HG02884 (cell line): Measurements from ENCODE around the gene CNTNAP4.

Experiments
- ATAC-seq: cut with Tn5 transposase; IDR thresholded peaks from one replicate; pipeline ENCODE4 v1.9.1; 2021; ENCODE audit warnings: mild to moderate bottlenecking, moderate library complexity; ENCODE audit not compliant: unreplicated experiment

Gene CNTNAP4

DNA sequence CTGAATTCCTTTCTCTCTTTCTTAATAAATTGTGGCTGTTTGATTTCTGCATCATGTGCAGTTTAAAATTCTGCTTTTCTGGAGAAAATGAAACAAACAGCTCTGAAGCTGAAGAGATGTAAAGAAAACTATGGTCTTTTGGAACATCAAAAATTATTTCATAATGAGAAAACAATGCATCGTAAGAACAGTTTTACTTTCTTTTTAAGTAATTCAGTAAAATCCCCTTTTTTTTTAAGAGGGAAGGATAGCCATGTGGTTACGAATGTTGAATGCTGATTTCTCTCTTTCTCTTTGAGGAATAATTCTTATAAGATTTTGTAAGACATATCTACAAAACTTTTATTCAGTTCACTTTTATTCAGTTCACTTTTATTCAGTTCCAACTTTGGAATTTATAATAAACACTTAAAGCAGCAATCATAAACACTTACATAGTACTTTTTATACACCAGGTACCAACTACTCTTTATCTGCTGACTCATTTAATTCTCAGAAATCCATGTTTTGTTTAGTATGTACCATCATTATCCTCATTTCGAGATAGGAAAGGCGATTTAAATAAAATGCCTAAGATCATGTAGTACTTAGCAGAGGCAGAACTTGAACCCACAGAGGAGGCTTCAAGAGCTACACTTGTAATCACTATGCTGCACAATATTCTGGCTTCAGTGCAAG is 26.6 kb downstream of the CNTNAP4 start:
- no peak for ATAC-seq

DNA sequence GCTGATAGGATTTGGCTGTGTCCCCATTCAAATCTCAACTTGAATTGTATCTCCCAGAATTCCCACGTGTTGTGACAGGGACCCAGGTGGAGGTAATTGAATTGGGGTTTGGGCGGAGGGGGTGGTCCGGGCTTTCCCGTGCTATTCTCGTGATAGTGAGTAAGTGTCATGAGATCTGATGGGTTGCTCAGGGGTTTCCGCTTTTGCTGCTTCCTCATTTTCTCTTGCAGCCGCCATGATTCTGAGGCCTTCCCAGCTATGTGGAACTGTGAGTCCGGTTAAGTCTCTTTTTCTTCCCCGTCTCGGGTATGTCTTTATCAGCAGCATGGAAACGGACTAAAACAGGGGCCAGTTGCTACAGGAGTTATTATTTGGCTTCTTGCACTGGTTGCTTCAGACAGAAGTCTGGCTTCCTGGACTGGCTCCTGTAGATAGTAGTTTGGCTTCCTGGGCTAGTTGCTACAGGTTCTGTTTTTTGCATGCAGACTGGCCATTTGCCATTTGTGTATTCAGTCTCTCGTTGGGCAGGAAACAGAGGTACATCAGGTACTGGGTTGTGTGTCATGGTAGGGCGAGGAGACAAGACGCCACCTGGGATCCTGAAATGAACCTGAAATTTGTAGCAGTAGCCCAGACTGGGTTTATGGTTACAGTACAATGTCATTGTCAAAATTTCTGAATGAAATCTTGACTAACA is 32.6 kb downstream of the CNTNAP4 start:
- ATAC-seq: no peak

DNA sequence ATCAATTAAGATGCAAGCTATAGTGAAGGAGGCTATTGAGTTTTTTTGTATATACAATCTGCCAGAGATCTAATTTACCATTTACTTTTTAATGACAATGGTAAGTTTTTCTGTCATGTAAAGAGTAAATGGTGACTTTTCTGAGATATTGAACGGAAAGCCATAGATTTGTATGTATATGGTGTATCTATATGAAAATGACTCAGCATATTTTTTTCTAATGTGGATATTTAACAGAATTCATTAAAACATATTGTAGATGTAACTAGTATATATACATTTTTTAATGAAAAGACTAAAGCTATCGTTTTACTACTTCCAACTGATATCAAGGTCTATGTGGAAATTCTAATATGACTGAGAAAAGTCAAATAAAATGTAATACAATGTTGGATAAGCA is 34.1 kb downstream of the CNTNAP4 start:
- no peak for ATAC-seq

DNA sequence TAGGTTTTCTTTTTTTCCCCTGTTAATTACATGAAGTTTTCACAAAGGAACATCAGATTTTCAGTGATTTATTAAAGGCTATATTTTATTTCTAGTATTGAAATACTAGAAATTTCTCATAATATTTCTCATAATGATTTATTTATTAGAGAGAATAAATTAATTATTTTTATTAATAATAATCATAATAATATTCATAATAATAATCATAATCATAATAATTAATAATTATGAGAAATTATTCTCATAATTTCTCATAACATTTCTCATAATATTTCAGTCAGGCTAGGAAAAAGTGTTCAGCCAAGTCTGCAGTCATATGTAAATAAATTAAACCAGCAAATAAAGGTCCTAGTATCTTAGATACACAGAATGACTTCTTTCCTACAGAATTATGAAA is 41.4 kb downstream of the CNTNAP4 start:
- ATAC-seq: no peak

DNA sequence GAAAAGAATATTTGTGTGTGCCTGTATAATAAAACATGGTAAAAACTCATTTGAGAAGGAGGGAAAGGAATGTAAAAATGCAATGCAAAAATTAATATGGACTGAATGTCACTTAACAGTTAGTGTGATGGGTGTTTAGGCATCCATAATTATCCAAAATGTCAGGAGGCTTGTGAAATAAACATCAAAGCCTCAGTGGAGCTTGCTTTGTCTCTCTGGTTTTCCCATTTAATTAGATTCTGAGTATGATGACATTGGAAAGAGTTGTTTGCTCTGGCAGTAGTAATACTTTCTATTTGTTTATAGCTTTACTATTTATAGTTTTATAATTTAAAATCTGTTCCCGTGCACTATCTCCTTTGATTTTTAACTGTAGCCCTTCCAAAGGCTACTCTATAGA is 51.9 kb downstream of the CNTNAP4 start:
- ATAC-seq: no peak

DNA sequence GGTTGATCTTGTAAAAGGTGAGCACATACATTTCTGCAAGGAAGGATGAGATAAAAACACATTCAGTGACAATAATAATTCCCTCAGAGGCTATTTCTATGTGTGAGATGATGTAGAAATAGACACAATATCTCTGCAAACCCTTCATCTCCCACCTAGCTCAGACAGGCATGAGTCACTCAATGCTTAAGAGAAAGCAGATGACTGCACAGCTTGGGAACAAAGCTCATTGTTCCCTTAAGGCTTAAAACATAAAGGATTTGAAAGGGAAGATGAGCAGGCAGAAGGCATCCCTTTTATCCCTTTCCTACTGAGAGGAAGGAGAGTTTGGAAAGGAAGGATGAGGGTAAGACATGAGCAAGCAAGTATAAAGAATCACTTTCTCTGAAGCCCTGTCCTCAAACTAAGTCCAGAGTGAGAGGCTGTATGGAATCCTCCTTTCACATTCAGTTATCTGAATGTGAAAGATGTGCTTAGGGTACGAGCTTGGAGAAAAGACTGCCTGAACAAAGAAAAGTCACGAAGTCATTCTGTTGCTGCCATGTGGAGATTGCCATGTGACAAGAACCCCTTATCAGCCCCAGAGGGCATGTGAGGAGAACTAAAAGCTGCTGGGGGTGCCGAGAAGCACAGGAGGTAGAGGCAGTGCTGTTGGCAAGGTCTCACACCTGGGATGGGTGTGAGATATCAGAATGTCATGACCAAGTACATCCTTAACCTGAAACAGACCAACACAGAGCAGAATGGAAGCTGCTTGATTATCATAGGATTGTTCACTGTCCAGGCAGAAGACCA is 58.2 kb downstream of the CNTNAP4 start:
- no peak for ATAC-seq

DNA sequence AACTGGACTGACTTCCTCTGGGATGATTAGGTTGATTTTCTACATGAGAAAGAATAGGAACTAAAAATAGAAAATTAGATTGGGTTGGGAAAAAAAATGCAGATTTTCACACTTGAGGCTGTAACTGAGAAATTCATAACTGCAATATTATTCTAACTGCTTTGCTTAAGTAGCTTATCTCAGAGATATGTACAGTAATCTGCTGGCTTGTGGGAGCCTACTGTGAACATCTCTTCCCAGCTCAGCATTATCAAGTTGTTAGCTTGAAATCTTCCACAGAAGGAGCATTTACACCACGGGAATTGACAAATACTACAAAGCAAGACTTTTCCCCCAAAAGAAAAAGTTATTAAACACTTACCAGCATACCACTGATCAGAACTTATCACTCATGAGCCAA is 58.9 kb downstream of the CNTNAP4 start:
- ATAC-seq: no peak

DNA sequence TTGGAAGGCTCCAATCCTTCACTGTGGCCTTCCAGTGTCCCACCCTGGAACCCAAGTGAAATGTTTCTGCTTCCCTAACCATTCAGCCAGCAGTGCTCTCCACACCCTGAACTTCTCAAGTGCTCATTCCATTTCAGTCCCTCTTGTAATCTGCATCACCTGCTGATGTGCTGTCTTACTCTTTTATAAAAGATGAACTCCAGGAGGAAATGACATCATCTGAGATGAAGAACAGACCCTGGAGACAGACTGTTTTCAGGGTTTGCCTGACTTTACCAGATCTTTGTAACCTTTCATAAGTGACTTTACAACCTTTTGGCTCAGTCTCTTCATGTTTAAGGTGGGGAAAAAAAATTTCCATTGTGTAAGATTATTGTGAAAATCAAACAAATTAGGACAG is 61.3 kb downstream of the CNTNAP4 start:
- no peak for ATAC-seq

DNA sequence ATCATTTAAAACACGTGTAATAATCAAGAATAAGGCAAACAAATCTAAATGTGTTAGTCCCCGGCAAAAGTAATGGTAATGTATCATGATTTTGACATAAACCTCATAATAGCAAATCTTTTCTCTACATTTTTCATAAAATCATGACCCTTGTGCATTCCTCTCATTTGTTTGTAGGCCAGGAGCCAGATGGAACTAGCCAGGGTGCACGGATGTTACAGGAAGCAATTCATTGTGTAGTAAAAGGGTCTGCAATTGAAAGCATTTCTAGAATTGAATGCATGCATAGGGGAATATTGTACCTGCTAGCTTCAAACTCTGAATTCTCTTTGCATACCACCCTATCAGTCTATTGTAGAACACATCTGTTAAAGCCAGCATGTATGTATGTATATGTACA is 66.6 kb downstream of the CNTNAP4 start:
- ATAC-seq: no peak

DNA sequence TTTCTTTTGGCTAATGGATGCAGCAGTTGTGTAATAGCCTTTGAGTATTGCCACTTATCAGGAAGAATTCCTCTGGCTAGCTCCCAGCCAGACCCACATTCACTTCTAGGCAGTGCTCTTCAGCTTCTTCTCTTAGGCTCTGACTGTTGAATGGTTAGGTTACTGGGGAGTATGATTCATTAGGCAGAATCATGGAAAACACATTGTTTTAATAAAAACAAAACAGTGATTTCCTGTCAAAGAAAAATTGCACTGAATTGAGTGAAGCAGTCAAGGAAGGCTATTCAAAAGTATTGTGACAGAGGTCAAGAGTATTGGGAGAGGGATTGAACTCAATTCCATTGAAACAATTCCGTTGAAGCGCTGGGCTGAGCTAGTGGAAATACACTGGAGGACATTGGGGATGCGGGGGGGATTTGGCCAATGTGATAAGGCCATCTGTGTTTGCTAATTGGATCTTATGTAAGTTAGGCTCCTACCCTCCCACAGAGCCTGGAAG is 68.0 kb downstream of the CNTNAP4 start:
- no peak for ATAC-seq

DNA sequence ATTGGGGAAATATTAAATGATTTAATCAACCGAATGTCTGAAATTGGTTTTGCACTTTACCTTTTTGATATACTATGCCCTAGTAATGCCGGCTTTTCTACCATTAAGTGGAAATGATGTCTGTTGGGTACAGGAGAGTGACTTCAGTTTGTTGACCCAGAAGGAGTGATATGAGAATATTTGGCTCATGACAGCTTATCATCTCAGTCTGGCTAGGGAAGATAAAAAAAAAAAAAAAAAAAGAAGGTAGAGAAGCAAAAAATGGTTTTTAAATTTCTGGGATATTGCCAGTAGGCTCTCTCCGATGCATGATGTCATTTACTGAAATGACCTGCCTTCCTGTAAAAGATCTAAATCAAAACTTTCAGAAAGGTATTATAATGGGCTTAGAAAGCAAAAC is 69.0 kb downstream of the CNTNAP4 start:
- ATAC-seq: no peak

DNA sequence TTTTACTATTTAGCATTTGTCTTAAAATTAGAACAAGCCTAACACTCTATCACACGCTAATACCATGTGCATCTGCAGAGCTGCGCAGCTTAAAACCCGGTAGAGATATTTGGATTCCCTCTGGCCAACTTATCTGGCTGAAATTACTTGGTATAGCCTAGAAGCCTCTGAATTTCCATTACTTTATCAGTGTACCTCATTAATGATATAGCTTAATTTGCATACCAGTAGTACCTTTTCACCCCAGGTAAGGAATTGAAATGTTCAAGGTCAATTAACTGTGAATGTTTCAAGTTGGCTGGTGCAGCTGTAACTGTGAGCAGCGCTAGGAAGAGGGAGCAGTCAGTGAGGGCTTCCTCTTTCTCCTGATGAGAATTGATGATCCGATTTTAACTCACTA is 74.2 kb downstream of the CNTNAP4 start:
- ATAC-seq: no peak

DNA sequence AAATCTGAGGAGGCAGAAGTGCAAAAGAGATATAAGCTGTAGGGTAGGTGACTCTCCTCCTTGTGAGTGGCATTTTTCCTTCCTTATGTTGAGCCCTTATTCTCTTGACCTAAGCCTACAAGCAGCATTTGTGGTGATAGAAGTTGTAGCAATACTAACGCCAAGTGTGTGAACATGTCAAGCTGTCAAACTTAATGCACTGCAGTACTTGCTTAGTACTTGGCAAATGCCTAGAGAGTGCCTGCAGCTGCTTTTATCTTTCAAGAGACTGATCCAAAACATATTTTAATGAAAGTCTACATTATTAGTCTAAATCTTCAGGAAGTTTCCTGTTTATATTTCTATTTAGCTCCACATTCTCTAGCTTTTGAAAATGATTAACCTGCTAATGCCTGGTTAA is 83.2 kb downstream of the CNTNAP4 start:
- ATAC-seq: no peak

DNA sequence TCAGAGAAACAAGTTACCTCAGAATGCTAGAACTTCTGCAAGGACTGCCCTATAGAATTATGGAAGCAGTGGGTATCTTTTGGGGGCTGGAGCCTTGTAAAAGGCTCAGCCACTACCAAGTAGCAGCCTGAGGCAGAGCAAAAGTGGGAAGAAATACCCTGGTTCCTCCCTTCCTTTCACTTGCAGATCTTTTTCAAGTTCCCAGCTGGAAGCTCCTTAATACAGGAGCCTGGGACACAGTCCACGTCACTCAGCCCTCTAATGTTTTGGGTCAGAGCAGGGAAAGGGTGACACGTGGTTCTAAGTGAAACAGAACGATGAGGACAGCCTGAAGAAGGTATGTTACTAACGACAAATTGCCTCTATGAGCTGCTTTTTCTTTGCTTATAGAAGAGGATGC is 93.1 kb downstream of the CNTNAP4 start:
- ATAC-seq: no peak

DNA sequence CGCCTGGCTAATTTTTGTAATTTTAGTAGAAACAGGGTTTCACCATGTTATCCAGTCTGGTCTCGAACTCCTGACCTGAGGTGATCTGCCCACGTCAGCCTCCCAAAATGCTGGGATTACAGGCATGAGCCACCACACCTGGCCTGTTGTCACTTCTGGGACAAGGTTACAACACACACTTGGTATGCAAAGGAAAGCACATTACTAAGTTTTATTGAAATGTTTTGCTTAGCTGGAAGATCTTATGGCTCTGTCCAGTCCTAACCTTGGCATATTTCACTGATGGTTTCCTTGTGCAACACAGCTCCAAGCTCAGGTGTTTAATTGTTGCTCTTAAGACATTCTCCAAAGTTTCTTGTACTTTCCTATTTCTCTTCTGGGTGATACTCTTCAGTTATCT is 94.2 kb downstream of the CNTNAP4 start:
- ATAC-seq: no peak

DNA sequence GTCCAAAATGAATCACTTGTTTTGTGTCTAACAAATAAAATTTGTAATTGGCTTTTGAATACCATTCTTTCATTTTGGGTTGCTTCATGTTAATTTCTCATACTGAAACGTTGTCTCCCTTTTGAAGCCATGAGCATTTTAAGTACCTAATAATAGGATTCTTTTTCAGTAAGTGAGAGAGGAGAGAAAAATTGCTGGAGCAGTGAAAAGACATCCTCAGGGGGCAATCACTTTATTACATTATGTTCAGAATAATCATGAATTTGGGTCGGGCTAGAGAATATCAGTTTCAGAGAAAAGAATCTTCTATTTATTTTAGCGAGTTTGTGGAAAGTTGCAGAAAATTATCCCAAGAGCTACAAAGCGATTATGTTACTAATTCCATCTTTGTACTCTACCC is 96.8 kb downstream of the CNTNAP4 start:
- ATAC-seq: no peak

DNA sequence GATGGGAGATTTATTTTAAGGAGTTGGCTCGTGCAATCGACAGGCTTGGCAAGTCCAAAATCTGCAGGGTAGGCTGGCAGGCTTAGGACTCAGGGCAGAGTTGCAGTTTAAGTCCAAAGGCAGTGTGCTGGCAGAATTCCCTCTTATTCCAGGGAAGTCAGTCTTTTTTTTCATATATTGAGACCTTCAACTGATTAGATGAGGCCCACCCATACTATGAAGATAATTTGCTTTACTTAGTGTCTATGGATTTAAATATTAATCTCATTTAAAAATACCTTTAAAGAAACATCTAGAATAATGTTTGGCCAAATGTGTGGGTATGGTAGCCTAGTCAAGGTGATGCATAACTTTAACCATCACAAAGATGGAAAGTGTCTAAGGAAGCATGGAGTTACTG is 99.8 kb downstream of the CNTNAP4 start:
- ATAC-seq: no peak

DNA sequence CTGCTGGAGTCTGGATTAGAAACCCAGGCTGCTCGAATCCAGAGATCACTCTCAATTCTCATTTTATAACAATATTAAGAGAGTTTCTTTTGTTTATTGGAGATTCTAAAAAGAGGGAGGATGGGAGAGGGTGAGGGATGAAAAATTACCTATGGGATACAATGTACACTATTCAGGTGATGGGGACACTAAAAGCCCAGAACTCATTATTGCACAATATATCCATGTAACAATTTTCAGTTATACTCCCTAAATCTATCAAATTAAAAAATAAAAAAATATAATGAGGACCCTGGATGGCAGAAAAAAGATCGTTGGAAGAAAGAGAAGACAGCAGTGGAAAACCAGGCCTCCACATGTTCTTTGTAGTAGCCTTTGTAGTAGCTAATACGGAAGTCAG is 100.8 kb downstream of the CNTNAP4 start:
- ATAC-seq: no peak

DNA sequence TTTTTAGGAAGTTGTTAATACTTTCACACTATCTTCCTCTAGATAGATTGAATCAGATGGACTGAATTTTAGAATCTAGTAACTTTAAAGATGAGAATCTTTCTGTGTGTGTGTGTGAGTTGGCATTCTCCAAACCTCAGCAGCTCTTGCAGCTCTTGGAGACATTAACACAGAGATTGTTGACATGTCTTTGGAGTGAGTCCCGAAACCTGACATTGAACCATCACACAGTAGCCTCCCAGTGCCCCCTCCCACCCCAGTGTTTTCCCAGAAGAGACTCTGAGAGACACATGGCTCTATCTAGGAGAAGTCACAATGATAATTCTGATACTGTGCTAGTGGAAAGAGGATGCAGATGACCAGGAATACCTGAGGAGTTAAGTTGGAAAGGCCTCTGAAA is 103.9 kb downstream of the CNTNAP4 start:
- no peak for ATAC-seq

DNA sequence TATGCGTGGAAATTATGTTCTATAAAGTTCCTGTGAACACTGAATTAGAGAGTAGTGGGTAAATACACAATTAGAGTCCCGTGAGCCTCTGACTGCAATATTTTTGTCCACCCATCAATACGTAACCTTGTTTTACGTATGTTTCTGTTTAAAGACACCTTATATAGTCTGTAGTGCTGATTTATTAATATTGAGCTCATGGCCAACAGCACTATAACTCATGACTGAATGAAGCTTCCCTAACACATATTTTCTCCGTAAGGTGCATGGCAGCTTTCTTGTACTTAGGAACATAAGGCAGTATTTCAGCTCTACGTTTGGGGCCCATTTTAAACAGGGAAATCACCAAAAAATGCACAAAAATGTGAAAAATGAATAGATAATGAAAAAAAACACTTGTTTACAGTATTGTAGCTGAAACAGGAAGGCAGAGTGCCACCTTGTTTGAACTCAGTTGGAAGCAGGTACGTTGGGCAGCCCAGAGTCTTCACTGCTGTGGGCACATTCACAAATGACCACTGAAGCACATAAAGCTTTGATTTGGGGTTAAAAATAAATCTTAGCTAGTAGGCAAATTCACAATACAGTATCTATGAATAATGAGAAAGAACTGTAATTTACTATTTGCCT is 108.5 kb downstream of the CNTNAP4 start:
- ATAC-seq: no peak

DNA sequence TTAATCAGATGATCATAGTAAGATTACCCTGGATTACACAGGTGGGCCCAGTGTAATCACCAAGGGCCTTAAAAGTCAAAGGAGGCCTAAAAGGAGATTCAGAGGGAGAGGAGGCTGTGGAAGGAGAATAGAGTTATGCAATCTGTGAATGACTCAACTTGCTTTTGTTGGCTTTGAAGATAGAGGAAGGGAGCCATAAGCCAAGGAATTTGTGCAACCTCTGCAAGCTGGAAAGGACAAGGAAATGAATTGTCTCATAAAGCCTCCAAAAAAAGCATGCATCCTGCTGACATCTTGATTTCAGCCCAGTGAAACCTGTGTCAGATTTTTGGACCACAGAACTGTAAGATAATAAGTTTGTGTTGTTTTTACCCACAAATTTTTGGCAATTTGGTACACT is 109.6 kb downstream of the CNTNAP4 start:
- no peak for ATAC-seq
